GM12878 (cell line): ENCODE measurements around the gene FAM185A. TPM values are rescaled to one million over a fixed set of nuclear protein-coding genes. Genes with fewer than 3 reads are reported as not detected.

Experiments
- ATAC-seq: fragments of 200-7000 bp; cut with Tn5 transposase; 3 replicates; pipeline ENCODE4 v1.9.1; 2020; ENCODE audit warnings: mild to moderate bottlenecking, moderate library complexity
- BruUV-seq: library from RNA; stranded (reverse); fragments of 400-500 nt; replicated peaks from 2 replicates; lab custom pipeline; 2021; lab: Mats Ljungman, UMichigan
- CTCF ChIA-PET: fragments of 300-600 bp; sonication (Branson Sonifier 250); formaldehyde crosslinking; extraction: SDS; loops from one replicate; lab custom pipeline; 2021; ENCODE audit warnings: inconsistent platforms; lab: Yijun Ruan, JAX
- POLR2A ChIA-PET: fragments of 350-600 bp; formaldehyde crosslinking; extraction: SDS; loops from one replicate; lab custom pipeline; 2021; ENCODE audit warnings: inconsistent platforms; lab: Charles Lee
- RAD21 ChIA-PET: fragments of 300-600 bp; sonication (Branson Sonifier 250); formaldehyde crosslinking; loops from one replicate; lab custom pipeline; 2023; ENCODE audit warnings: antibody characterized with exemption; ENCODE audit not compliant: unreplicated experiment; lab: Charles Lee
- SMC1A ChIA-PET: fragments of 300-600 bp; sonication (Branson Sonifier 250); formaldehyde crosslinking; loops from one replicate; lab custom pipeline; 2023; ENCODE audit not compliant: unreplicated experiment, uncharacterized antibody; lab: Charles Lee
- DNase-seq: peaks from one replicate; pipeline ENCODE4 v3.0.0-alpha.2; 2011; ENCODE audit warnings: low read depth, low spot score
- FAIRE-seq: peaks from 3 replicates; lab custom pipeline; 2011; peaks lifted over from hg19 to GRCh38; lab: Jason Lieb, UNC
- H2AFZ ChIP-seq: 2 replicates; pipeline ENCODE4 v1.6.0; 2011; ENCODE audit warnings: low read depth, low read length, control low read depth; ENCODE audit not compliant: control insufficient read depth
- H3K27ac ChIP-seq: 2 replicates; pipeline ENCODE4 v1.5.1; 2011; ENCODE audit warnings: control low read depth; ENCODE audit not compliant: control insufficient read depth, insufficient read depth
- H3K27me3 ChIP-seq, 2 experiments: replicated peaks in 1 of 2; 2 replicates each; pipeline versions ENCODE4 v1.6.0 to v1.6.1; 2011; ENCODE audit warnings: low read length in 1 of 2; ENCODE audit not compliant: control insufficient read depth in 2 of 2, insufficient read depth in 2 of 2
- H3K36me3 ChIP-seq, 2 experiments: 2 replicates each; pipeline ENCODE4 v1.5.1; 2011; ENCODE audit warnings: low read length in 1 of 2; ENCODE audit not compliant: control insufficient read depth in 2 of 2, insufficient read depth in 2 of 2
- H3K4me1 ChIP-seq: 2 replicates; pipeline ENCODE4 v1.6.1; 2011; ENCODE audit warnings: mild to moderate bottlenecking, low read length, moderate library complexity, mixed read lengths; ENCODE audit not compliant: control insufficient read depth, insufficient read depth
- H3K4me2 ChIP-seq: 2 replicates; pipeline ENCODE4 v1.6.0; 2011; ENCODE audit warnings: control low read depth; ENCODE audit not compliant: control insufficient read depth, insufficient read depth
- H3K4me3 ChIP-seq: fragments of 200-600 bp; sonication (generic); 2 replicates; pipeline ENCODE4 v1.5.1; 2016
- H3K79me2 ChIP-seq: 2 replicates; pipeline ENCODE4 v1.6.0; 2011; ENCODE audit warnings: low read length; ENCODE audit not compliant: control insufficient read depth, insufficient read depth
- H3K9ac ChIP-seq: 2 replicates; pipeline ENCODE4 v1.8.0; 2011; ENCODE audit warnings: low read length, control low read depth, mixed read lengths; ENCODE audit not compliant: control insufficient read depth, insufficient read depth
- H3K9me3 ChIP-seq: replicated peaks from 3 replicates; pipeline ENCODE4 v1.5.1; 2011; ENCODE audit warnings: mild to moderate bottlenecking, low read length; ENCODE audit not compliant: control insufficient read depth, insufficient read depth
- H4K20me1 ChIP-seq: 2 replicates; pipeline ENCODE4 v1.6.0; 2011; ENCODE audit not compliant: control insufficient read depth, insufficient read depth
- IKZF1 ChIP-seq: fragments of 450-650 bp; conservative IDR thresholded peaks from 2 replicates; pipeline ENCODE4 v1.6.1; 2017; ENCODE audit warnings: antibody characterized with exemption, mild to moderate bottlenecking
- IRF4 ChIP-seq: IDR thresholded peaks from 2 replicates; pipeline ENCODE4 v1.6.1; 2011; ENCODE audit warnings: low read depth, low read length
- MYB ChIP-seq: fragments of 150-350 bp; IDR thresholded peaks from 2 replicates; pipeline ENCODE4 v1.6.1; 2014; ENCODE audit warnings: mild to moderate bottlenecking, low read depth, low read length, borderline replicate concordance
- TBL1XR1 ChIP-seq: IDR thresholded peaks from 2 replicates; pipeline ENCODE4 v1.6.1; 2012; ENCODE audit warnings: low read depth, low read length, improper control_type of control experiment
- TCF3 ChIP-seq: IDR thresholded peaks from 2 replicates; pipeline ENCODE4 v1.6.1; 2012; ENCODE audit warnings: low read depth, mild to moderate bottlenecking, low read length, borderline replicate concordance; ENCODE audit not compliant: insufficient read depth
- ZNF384 ChIP-seq: IDR thresholded peaks from 2 replicates; pipeline ENCODE4 v1.6.1; 2012; ENCODE audit warnings: low read depth, mild to moderate bottlenecking, low read length, improper control_type of control experiment, borderline replicate concordance
- WGBS: methylation state at CpG from one replicate; pipeline ENCODE4 v1.1.6; 2016; ENCODE audit warnings: low lambda C conversion rate; ENCODE audit not compliant: insufficient replicate concordance, insufficient coverage; ENCODE audit errors: missing lambda C conversion rate; 5-methylcytosine and 5-hydroxymethylcytosine counted together
- in situ Hi-C: fragments of 300-500 bp; cut with MboI; formaldehyde crosslinking; loops from 9 replicates; pipeline ENCODE4 v1.14.3; 2018; ENCODE audit warnings: mixed read lengths
- intact Hi-C: fragments of 100-400 bp; cut with micrococcal nuclease; formaldehyde crosslinking; loops from one replicate; pipeline ENCODE4 v1.14.2; 2022; ENCODE audit not compliant: unreplicated experiment
- polyA plus RNA-seq, 11 experiments: library from polyadenylated mRNA; depleted of rRNA in 4 of 11; unstranded in 6 of 11; stranded (reverse) in 5 of 11; fragments of >200 nt; fragmentation: Nextera tagmentation in 4 of 11; fragmentation: Illumina TruSeq in 1 of 11; extraction: Ambion mirVana in 4 of 11; extraction: Trizol in 1 of 11; gene quantifications; 1 replicate in 1 of 11; 2 replicates in 10 of 11; pipeline versions ENCODE4 v1.2.1 to v1.2.3, GENCODE V29; 2011 to 2016; ENCODE audit warnings: inconsistent platforms in 2 of 11, missing spikeins in 2 of 11, low read depth in 1 of 11
- total RNA-seq, 4 experiments: library from RNA; depleted of rRNA in 3 of 4; stranded (reverse); fragments of >200 nt in 3 of 4; fragmentation: Illumina TruSeq in 1 of 4; extraction: Trizol in 1 of 4; gene quantifications; 2 replicates each; pipeline versions ENCODE4 v1.2.1 to v1.2.3, GENCODE V29; 2013 to 2021
- TF ChIP-seq, protein P1 (sequence below): fragments of 450-650 bp; IDR thresholded peaks from 2 replicates; pipeline ENCODE4 v1.6.1; 2017; ENCODE audit warnings: mild to moderate bottlenecking, moderate library complexity
- TF ChIP-seq, protein P2 (sequence below): IDR thresholded peaks from 2 replicates; pipeline ENCODE4 v1.6.1; 2011; ENCODE audit warnings: borderline replicate concordance, low read depth, mild to moderate bottlenecking, moderate library complexity, low read length; ENCODE audit not compliant: insufficient read depth, poor library complexity, severe bottlenecking

FAM185A gene
- total and polyA plus RNA-seq, 10 of the 15 experiments (the other 5 are each of a cell fraction or from before 2014, with no cell fraction given) = 1.9 to 12.8 (median 8.6) TPM

DNA sequence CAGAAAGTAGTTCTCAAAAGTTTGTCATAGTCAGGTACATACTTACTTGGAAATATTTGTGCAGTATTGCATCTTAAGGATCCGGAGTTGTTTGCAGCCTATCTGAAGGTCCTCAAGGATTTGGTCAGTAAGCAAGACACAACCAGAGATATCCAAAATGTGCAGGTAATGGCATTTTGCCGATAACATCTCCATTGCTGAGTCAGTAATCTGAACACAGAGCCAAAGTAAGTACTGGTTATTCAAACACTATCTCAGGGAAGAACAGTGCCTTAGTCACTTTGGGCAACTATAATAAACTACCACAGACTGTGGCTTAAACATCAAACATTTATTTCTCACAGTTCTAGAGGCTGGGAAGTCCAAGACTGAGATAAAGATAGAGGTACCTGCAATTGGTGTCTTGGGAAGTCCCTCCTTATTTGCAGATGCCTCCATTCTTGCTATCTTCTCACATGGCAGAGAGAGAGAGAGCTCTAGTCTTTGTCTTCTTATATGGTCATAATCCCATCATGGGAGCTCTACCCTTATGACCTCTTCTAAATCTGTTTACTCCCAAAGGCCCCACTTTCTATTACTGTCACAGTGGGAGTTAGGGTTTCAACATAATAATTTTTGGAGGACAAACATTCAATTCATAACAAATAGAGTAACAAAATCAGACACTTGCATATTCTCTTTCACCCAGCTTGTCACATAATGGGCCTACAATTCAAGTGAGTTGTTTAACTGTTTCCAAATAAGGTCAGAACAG lies 73.4 kb downstream of the FAM185A start:
- FAIRE-seq = peak; percentile 31
- no peak overlapping the region for H3K9ac ChIP-seq
- ATAC-seq = no peak
- RAD21 ChIA-PET = no interaction called here
- TF ChIP-seq, protein P1, sequence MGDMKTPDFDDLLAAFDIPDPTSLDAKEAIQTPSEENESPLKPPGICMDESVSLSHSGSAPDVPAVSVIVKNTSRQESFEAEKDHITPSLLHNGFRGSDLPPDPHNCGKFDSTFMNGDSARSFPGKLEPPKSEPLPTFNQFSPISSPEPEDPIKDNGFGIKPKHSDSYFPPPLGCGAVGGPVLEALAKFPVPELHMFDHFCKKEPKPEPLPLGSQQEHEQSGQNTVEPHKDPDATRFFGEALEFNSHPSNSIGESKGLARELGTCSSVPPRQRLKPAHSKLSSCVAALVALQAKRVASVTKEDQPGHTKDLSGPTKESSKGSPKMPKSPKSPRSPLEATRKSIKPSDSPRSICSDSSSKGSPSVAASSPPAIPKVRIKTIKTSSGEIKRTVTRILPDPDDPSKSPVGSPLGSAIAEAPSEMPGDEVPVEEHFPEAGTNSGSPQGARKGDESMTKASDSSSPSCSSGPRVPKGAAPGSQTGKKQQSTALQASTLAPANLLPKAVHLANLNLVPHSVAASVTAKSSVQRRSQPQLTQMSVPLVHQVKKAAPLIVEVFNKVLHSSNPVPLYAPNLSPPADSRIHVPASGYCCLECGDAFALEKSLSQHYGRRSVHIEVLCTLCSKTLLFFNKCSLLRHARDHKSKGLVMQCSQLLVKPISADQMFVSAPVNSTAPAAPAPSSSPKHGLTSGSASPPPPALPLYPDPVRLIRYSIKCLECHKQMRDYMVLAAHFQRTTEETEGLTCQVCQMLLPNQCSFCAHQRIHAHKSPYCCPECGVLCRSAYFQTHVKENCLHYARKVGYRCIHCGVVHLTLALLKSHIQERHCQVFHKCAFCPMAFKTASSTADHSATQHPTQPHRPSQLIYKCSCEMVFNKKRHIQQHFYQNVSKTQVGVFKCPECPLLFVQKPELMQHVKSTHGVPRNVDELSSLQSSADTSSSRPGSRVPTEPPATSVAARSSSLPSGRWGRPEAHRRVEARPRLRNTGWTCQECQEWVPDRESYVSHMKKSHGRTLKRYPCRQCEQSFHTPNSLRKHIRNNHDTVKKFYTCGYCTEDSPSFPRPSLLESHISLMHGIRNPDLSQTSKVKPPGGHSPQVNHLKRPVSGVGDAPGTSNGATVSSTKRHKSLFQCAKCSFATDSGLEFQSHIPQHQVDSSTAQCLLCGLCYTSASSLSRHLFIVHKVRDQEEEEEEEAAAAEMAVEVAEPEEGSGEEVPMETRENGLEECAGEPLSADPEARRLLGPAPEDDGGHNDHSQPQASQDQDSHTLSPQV = no peak
- TF ChIP-seq ZNF384 (no peak), TBL1XR1 (no peak), IRF4 (no peak), TCF3 (no peak), IKZF1 (no peak), MYB (no peak)
- TF ChIP-seq, protein P2, sequence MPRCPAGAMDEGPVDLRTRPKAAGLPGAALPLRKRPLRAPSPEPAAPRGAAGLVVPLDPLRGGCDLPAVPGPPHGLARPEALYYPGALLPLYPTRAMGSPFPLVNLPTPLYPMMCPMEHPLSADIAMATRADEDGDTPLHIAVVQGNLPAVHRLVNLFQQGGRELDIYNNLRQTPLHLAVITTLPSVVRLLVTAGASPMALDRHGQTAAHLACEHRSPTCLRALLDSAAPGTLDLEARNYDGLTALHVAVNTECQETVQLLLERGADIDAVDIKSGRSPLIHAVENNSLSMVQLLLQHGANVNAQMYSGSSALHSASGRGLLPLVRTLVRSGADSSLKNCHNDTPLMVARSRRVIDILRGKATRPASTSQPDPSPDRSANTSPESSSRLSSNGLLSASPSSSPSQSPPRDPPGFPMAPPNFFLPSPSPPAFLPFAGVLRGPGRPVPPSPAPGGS = no peak
- no peaks in the 10 kb centered on the region for H3K4me1 ChIP-seq
- intact Hi-C loops = no loop called here
- H3K79me2 ChIP-seq = no peaks in the 10 kb centered on the region
- DNase-seq = no peak
- H3K4me3 ChIP-seq = no peak overlapping the region
- no peaks in the 10 kb centered on the region for H3K36me3 ChIP-seq
- H4K20me1 ChIP-seq = no peaks in the 10 kb centered on the region
- BruUV-seq = no TSS peak
- H3K9me3 ChIP-seq = no peaks in the 10 kb centered on the region; the same call in 2 of the 3 replicates
- H2AFZ ChIP-seq = no peak overlapping the region
- in situ Hi-C loops = no loop called here
- no peak overlapping the region for H3K4me2 ChIP-seq
- CTCF ChIA-PET = no interaction called here
- POLR2A ChIA-PET = no interaction called here
- SMC1A ChIA-PET = interaction anchor here (1.8 kb wide), 1 partner anchor 11 kb away, joined by 5 read pairs; no protein-coding TSS in a partner anchor
- 100% methylated on average over 2 of the region's 2 CpGs for WGBS
- no peak overlapping the region for H3K27ac ChIP-seq
- no peaks in the 10 kb centered on the region for H3K27me3 ChIP-seq
